ENCODE measurements around the gene ACTL6B. TPM values are rescaled to one million over a fixed set of nuclear protein-coding genes. Genes with fewer than 3 reads are reported as not detected.
A peak's percentile ranks its signal among the peaks of the same experiment; 100 is the strongest.

Gene ACTL6B
- total and polyA plus RNA-seq, 2 of the 13 experiments (the other 11 are each of a cell fraction or from before 2014, with no cell fraction given), result not detected

DNA sequence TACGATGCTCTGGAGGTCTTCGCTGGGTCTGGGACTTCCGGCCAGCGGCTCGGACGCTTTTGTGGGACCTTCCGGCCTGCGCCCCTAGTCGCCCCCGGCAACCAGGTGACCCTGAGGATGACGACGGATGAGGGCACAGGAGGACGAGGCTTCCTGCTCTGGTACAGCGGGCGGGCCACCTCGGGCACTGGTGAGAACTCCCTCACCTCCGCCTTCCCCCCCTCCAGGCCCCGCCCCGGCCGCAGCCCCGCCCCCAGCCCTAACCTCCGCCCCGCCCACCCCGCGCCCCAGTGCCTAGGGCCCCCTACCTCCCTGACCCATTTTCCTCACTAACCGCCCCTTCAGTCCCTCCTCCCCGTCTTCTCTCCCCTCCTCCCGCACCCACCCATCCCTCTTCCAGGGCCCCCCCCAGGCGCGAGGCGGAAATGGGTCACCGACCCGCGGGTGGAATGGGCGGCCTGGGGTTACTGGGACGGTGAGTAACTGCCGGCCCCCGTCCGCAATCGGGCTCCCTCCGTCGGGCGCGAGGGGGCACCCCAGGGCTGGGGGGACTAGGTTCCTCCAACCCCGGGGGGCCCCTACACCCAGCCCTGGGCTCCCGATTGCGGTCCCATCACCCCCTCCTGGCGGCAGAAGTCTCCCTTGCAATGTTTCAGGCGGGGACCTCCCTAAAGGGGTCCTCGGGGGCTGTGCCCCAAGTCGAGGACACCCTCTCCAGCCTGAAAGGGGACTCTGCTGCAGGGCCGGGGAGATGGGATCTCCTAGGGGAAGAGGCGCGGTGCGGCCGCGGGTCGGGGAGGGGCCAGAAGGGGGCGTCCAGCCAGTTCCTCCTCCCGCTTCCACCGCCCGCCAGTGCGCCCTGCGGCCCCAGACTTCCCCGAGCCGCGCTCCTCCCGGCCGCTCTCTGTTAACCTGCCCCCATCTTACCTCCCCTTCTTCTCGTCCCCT lies 51.9 kb downstream of the ACTL6B start:
- FAIRE-seq (no peak), DNase-seq (ENCODE audit: low spot score) (no peak), ATAC-seq (no peak)
- Histone ChIP-seq H3K79me2 (ENCODE audit: insufficient read depth, low read length) (no peaks in the 10 kb centered on the region), H4K20me1 (ENCODE audit: insufficient read depth, low read length) (no peaks in the 10 kb centered on the region), H3K4me3 (replicated peaks in 1 of 3; ENCODE audit: insufficient read depth in 1 of 3, low read depth in 2 of 3, low read length in 3 of 3) (no peak overlapping the region), H3K9ac (ENCODE audit: insufficient read depth, low read depth, low read length) (no peak overlapping the region), H2AFZ (ENCODE audit: low read length) (no peak overlapping the region), H3K4me1 (ENCODE audit: insufficient read depth, low read length) (peaks cover 41% of the 10 kb centered on the region), H3K36me3 (replicated peaks in 1 of 2; ENCODE audit: control insufficient read depth in 1 of 2, insufficient read depth in 2 of 2, low read length in 2 of 2) (no peaks in the 10 kb centered on the region), H3K9me3 (ENCODE audit: low read length) (no peaks in the 10 kb centered on the region), H3K27ac (ENCODE audit: extremely low read length, insufficient read depth, low read length) (no peak overlapping the region), H3K4me2 (ENCODE audit: low read depth, low read length) (no peak overlapping the region), H3K27me3 (ENCODE audit: control insufficient read depth in 1 of 2, insufficient read depth in 2 of 2, low read length in 2 of 2) (0 out of 5 replicates have a peak, but pooled peaks cover 0 to 2% of the 10 kb centered on the region in 2 experiments)
- 95% methylated on average over 42 of the region's 70 CpGs for WGBS (ENCODE audit: low lambda C conversion rate)
- intact Hi-C loops (cut with micrococcal nuclease; ENCODE audit: unreplicated experiment) (no loop called here), in situ Hi-C loops (cut with HindIII; ENCODE audit: extremely low pct_ligation_motif_present, low pct_unique_long_range_greater_than_20kb) (no loop called here)
- TF ChIP-seq CREB1 (IDR thresholded peaks at IDR 0.05) (no peak), CREB1 (CRISPR knock-in tag; IDR thresholded peaks at IDR 0.05) (no peak)
- TF ChIP-seq, protein P1, sequence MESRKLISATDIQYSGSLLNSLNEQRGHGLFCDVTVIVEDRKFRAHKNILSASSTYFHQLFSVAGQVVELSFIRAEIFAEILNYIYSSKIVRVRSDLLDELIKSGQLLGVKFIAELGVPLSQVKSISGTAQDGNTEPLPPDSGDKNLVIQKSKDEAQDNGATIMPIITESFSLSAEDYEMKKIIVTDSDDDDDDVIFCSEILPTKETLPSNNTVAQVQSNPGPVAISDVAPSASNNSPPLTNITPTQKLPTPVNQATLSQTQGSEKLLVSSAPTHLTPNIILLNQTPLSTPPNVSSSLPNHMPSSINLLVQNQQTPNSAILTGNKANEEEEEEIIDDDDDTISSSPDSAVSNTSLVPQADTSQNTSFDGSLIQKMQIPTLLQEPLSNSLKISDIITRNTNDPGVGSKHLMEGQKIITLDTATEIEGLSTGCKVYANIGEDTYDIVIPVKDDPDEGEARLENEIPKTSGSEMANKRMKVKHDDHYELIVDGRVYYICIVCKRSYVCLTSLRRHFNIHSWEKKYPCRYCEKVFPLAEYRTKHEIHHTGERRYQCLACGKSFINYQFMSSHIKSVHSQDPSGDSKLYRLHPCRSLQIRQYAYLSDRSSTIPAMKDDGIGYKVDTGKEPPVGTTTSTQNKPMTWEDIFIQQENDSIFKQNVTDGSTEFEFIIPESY (CRISPR knock-in tag; IDR thresholded peaks at IDR 0.05), result peak; percentile 92
- BruUV-seq (replicated peaks), result no TSS peak
- ChIA-PET CTCF (ENCODE audit: low intra/inter-chr PET ratio, low total read pairs) (no interaction called here), POLR2A (interaction anchor here (2.9 kb wide), 1 partner anchor 18 kb away, joined by 19 read pairs; the partner anchor contains the start of genes FBXO24 and LRCH4)

DNA sequence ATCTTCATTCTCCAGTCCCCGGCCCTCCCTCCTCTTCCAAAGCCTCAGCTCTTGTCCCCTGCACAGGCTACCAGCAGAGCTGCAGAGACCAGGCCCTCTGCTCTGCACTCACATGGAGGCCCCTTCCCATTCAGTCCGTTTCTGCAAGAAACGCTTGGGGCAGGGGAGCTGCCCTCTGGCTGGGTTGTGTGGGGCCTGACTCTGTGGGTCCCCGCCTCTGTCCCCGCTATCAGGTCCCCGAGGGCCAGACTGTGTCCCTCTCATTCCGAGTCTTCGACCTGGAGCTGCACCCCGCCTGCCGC lies 52.6 kb downstream of the ACTL6B start:
- POLR2A ChIA-PET, result interaction anchor here (2.7 to 2.9 kb wide), 2 partner anchors 9 to 18 kb away, joined by 16 to 19 read pairs; partner anchors contain the start of genes FBXO24, LRCH4 and MOSPD3
- H2AFZ ChIP-seq (ENCODE audit: low read length), result no peak overlapping the region
- TF ChIP-seq, protein P2, sequence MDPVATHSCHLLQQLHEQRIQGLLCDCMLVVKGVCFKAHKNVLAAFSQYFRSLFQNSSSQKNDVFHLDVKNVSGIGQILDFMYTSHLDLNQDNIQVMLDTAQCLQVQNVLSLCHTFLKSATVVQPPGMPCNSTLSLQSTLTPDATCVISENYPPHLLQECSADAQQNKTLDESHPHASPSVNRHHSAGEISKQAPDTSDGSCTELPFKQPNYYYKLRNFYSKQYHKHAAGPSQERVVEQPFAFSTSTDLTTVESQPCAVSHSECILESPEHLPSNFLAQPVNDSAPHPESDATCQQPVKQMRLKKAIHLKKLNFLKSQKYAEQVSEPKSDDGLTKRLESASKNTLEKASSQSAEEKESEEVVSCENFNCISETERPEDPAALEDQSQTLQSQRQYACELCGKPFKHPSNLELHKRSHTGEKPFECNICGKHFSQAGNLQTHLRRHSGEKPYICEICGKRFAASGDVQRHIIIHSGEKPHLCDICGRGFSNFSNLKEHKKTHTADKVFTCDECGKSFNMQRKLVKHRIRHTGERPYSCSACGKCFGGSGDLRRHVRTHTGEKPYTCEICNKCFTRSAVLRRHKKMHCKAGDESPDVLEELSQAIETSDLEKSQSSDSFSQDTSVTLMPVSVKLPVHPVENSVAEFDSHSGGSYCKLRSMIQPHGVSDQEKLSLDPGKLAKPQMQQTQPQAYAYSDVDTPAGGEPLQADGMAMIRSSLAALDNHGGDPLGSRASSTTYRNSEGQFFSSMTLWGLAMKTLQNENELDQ (CRISPR knock-in tag; IDR thresholded peaks at IDR 0.05; ENCODE audit: borderline replicate concordance), result no peak
- TF ChIP-seq ZNF557 (CRISPR knock-in tag; IDR thresholded peaks at IDR 0.05), result no peak
- TF ChIP-seq TP53 (CRISPR knock-in tag; conservative IDR thresholded peaks at IDR 0.05), result no peak
- TF ChIP-seq MTF1 (CRISPR knock-in tag; IDR thresholded peaks at IDR 0.05), result no peak
- no peak for TF ChIP-seq NCOA1 (CRISPR knock-in tag; IDR thresholded peaks at IDR 0.05)
- TF ChIP-seq, protein P3, sequence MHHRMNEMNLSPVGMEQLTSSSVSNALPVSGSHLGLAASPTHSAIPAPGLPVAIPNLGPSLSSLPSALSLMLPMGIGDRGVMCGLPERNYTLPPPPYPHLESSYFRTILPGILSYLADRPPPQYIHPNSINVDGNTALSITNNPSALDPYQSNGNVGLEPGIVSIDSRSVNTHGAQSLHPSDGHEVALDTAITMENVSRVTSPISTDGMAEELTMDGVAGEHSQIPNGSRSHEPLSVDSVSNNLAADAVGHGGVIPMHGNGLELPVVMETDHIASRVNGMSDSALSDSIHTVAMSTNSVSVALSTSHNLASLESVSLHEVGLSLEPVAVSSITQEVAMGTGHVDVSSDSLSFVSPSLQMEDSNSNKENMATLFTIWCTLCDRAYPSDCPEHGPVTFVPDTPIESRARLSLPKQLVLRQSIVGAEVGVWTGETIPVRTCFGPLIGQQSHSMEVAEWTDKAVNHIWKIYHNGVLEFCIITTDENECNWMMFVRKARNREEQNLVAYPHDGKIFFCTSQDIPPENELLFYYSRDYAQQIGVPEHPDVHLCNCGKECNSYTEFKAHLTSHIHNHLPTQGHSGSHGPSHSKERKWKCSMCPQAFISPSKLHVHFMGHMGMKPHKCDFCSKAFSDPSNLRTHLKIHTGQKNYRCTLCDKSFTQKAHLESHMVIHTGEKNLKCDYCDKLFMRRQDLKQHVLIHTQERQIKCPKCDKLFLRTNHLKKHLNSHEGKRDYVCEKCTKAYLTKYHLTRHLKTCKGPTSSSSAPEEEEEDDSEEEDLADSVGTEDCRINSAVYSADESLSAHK (CRISPR knock-in tag; IDR thresholded peaks at IDR 0.05; ENCODE audit: borderline replicate concordance), result no peak

More for the DNA sequence above, 52.6 kb downstream of the ACTL6B start:
- Histone ChIP-seq H3K36me3 (replicated peaks in 1 of 2; ENCODE audit: control insufficient read depth in 1 of 2, insufficient read depth in 2 of 2, low read length in 2 of 2) (no peaks in the 10 kb centered on the region), H3K79me2 (ENCODE audit: insufficient read depth, low read length) (no peaks in the 10 kb centered on the region), H3K4me2 (ENCODE audit: low read depth, low read length) (no peak overlapping the region), H3K4me1 (ENCODE audit: insufficient read depth, low read length) (peaks cover 44% of the 10 kb centered on the region), H3K4me3 (replicated peaks in 1 of 3; ENCODE audit: insufficient read depth in 1 of 3, low read depth in 2 of 3, low read length in 3 of 3) (no peak overlapping the region), H3K27ac (ENCODE audit: extremely low read length, insufficient read depth, low read length) (no peak overlapping the region), H3K9me3 (ENCODE audit: low read length) (no peaks in the 10 kb centered on the region), H3K9ac (ENCODE audit: insufficient read depth, low read depth, low read length) (no peak overlapping the region), H3K27me3 (ENCODE audit: control insufficient read depth in 1 of 2, insufficient read depth in 2 of 2, low read length in 2 of 2) (0 out of 5 replicates have a peak, but pooled peaks cover 0 to 2% of the 10 kb centered on the region in 2 experiments), H4K20me1 (ENCODE audit: insufficient read depth, low read length) (no peaks in the 10 kb centered on the region)
- in situ Hi-C loops (cut with HindIII; ENCODE audit: extremely low pct_ligation_motif_present, low pct_unique_long_range_greater_than_20kb), result no loop called here
- intact Hi-C loops (cut with micrococcal nuclease; ENCODE audit: unreplicated experiment), result no loop called here
- 86% methylated on average over 6 of the region's 10 CpGs for WGBS (ENCODE audit: low lambda C conversion rate)
- no TSS peak for BruUV-seq (replicated peaks)
- DNase-seq (ENCODE audit: low spot score) (no peak), FAIRE-seq (no peak), ATAC-seq (no peak)
- CTCF ChIA-PET (ENCODE audit: low intra/inter-chr PET ratio, low total read pairs), result no interaction called here
